ENCODE measurements around the gene IRF2.

The IRF2 gene

GRCh38 chr4:184450743-184451535 lies 23.4 kb downstream of the IRF2 start:
- ChIA-PET CTCF (interaction anchor here (1.2 to 1.4 kb wide), 2 partner anchors 9 to 187 kb away, joined by 3 to 4 read pairs; no protein-coding TSS in a partner anchor), POLR2A (no interaction called here)
- no peak for DNase-seq (ENCODE audit: low read depth, low spot score)
- TF ChIP-seq CTCF (IDR thresholded peaks at IDR 0.05; ENCODE audit: insufficient read depth, low read length, missing control alignments), result no peak
- H3K4me3 ChIP-seq (ENCODE audit: low read depth, low read length), result no peak overlapping the region

GRCh38 chr4:184450045-184450444 lies 24.3 kb downstream of the IRF2 start:
- no peak for TF ChIP-seq CTCF (IDR thresholded peaks at IDR 0.05; ENCODE audit: insufficient read depth, low read length, missing control alignments)
- ChIA-PET POLR2A (interaction anchor here (0.6 to 1.0 kb wide), 2 partner anchors 10 to 24 kb away, joined by 3 to 5 read pairs; partner anchors contain the start of gene IRF2), CTCF (interaction anchor here (1.4 kb wide), 1 partner anchor 186 kb away, joined by 4 read pairs; no protein-coding TSS in a partner anchor)
- H3K4me3 ChIP-seq (ENCODE audit: low read depth, low read length), result no peak overlapping the region
- DNase-seq (ENCODE audit: low read depth, low spot score), result no peak

GRCh38 chr4:184448821-184449220 lies 25.5 kb downstream of the IRF2 start:
- no peak for DNase-seq (ENCODE audit: low read depth, low spot score)
- TF ChIP-seq CTCF (IDR thresholded peaks at IDR 0.05; ENCODE audit: insufficient read depth, low read length, missing control alignments), result no peak

GRCh38 chr4:184448141-184448540 lies 26.2 kb downstream of the IRF2 start:
- DNase-seq (ENCODE audit: low read depth, low spot score), result no peak
- ChIA-PET CTCF (interaction anchor here (1.1 to 1.7 kb wide), 3 partner anchors 12 to 184 kb away, joined by 3 to 5 read pairs (median 3); no protein-coding TSS in a partner anchor), POLR2A (no interaction called here)
- no peak for TF ChIP-seq CTCF (IDR thresholded peaks at IDR 0.05; ENCODE audit: insufficient read depth, low read length, missing control alignments)
- H3K4me3 ChIP-seq (ENCODE audit: low read depth, low read length), result no peak overlapping the region

More at GRCh38 chr4:184448821-184449220, 25.5 kb downstream of the IRF2 start:
- ChIA-PET POLR2A (no interaction called here), CTCF (interaction anchor here (1.7 kb wide), 1 partner anchor 11 kb away, joined by 5 read pairs; no protein-coding TSS in a partner anchor)
- H3K4me3 ChIP-seq (ENCODE audit: low read depth, low read length), result no peak overlapping the region

GRCh38 chr4:184447664-184448063 lies 26.7 kb downstream of the IRF2 start:
- ChIA-PET CTCF (interaction anchor here (1.1 to 1.7 kb wide), 4 partner anchors 12 to 184 kb away, joined by 3 to 5 read pairs (median 4); no protein-coding TSS in a partner anchor), POLR2A (no interaction called here)
- no peak for DNase-seq (ENCODE audit: low read depth, low spot score)
- no peak overlapping the region for H3K4me3 ChIP-seq (ENCODE audit: low read depth, low read length)
- no peak for TF ChIP-seq CTCF (IDR thresholded peaks at IDR 0.05; ENCODE audit: insufficient read depth, low read length, missing control alignments)

- DNase-seq (ENCODE audit: low read depth, low spot score), result no peak
- ChIA-PET POLR2A (no interaction called here), CTCF (interaction anchor here (1.4 kb wide), 1 partner anchor 13 kb away, joined by 4 read pairs; no protein-coding TSS in a partner anchor)
- no peak for TF ChIP-seq CTCF (IDR thresholded peaks at IDR 0.05; ENCODE audit: insufficient read depth, low read length, missing control alignments)
- no peak overlapping the region for H3K4me3 ChIP-seq (ENCODE audit: low read depth, low read length)
Observed at GRCh38 chr4:184446132-184446658, 28.2 kb downstream of the IRF2 start.

Measured in AG04449 (cell line).